K562 (cell line): Measurements from ENCODE around the gene TSPAN18. TPM values are rescaled to one million over a fixed set of nuclear protein-coding genes. Genes with fewer than 3 reads are reported as not detected.

Experiments used
- ATAC-seq: fragments of 200-7000 bp; cut with Tn5 transposase; 3 replicates; pipeline ENCODE4 v1.9.1; 2020; ENCODE audit warnings: moderate library complexity
- BruUV-seq: library from RNA; stranded (reverse); fragments of 400-500 nt; replicated peaks from 2 replicates; lab custom pipeline; 2021; lab: Mats Ljungman, UMichigan
- CTCF ChIA-PET: fragments of 300-600 bp; formaldehyde crosslinking; extraction: SDS; loops from one replicate; lab custom pipeline; 2021; ENCODE audit warnings: low intra/inter-chr PET ratio; lab: Yijun Ruan, JAX
- POLR2A ChIA-PET: fragments of 300-600, 350-650 bp; sonication (Branson Sonifier 250); formaldehyde crosslinking; extraction: SDS; loops from one replicate; lab custom pipeline; 2021; ENCODE audit warnings: antibody characterized with exemption, inconsistent platforms; lab: Yijun Ruan, JAX
- DNase-seq, 4 experiments: peaks; one replicate each; pipeline versions ENCODE4 v3.0.0 to v3.0.0-alpha.2; 2011 to 2018; ENCODE audit warnings: low spot score in 3 of 4, mixed read lengths in 3 of 4; ENCODE audit errors: extremely low read depth in 1 of 4
- FAIRE-seq: peaks from 2 replicates; lab custom pipeline; 2011; peaks lifted over from hg19 to GRCh38; lab: Jason Lieb, UNC
- H2AFZ ChIP-seq: 2 replicates; pipeline ENCODE4 v1.6.0; 2011; ENCODE audit warnings: low read depth, low read length, control low read depth, inconsistent platforms
- H3K27ac ChIP-seq: fragments of 200-600 bp; 3 replicates; pipeline ENCODE4 v1.8.0; 2011; ENCODE audit warnings: low read depth, mild to moderate bottlenecking, control low read depth, inconsistent platforms, low read length, moderate library complexity, mixed read lengths; ENCODE audit errors: extremely low read depth
- H3K27me3 ChIP-seq, 2 experiments: fragments of 300-600 bp in 1 of 2; 2 replicates in 1 of 2; 3 replicates in 1 of 2; pipeline versions ENCODE4 v1.6.0 to v1.8.0; 2011; ENCODE audit warnings: inconsistent platforms in 2 of 2, low read length in 2 of 2, mild to moderate bottlenecking in 1 of 2, mixed read lengths in 1 of 2, moderate library complexity in 1 of 2; ENCODE audit not compliant: control insufficient read depth in 2 of 2, insufficient read depth in 2 of 2
- H3K36me3 ChIP-seq: fragments of 300-600 bp; 3 replicates; pipeline ENCODE4 v1.8.0; 2011; ENCODE audit warnings: mild to moderate bottlenecking, low read length, inconsistent platforms; ENCODE audit not compliant: control insufficient read depth, insufficient read depth
- H3K4me1 ChIP-seq, 2 experiments: fragments of 200-600 bp in 1 of 2; replicated peaks in 1 of 2; 2 replicates in 1 of 2; 3 replicates in 1 of 2; pipeline versions ENCODE4 v1.5.1 to v1.8.0; 2011; ENCODE audit warnings: inconsistent platforms in 2 of 2, low read length in 2 of 2, mild to moderate bottlenecking in 1 of 2, mixed read lengths in 1 of 2, moderate library complexity in 1 of 2; ENCODE audit not compliant: control insufficient read depth in 2 of 2, insufficient read depth in 2 of 2
- H3K4me2 ChIP-seq: 2 replicates; pipeline ENCODE4 v1.6.1; 2011; ENCODE audit warnings: low read length, control low read depth, inconsistent platforms, mixed read lengths; ENCODE audit not compliant: insufficient read depth
- H3K4me3 ChIP-seq: fragments of 200-600 bp; sonication (generic), shearing (Covaris generic); 2 replicates; pipeline ENCODE4 v1.5.1; 2016; ENCODE audit warnings: control low read depth, inconsistent platforms
- H3K79me2 ChIP-seq: fragments of 200-600 bp; 3 replicates; pipeline ENCODE4 v1.8.0; 2011; ENCODE audit warnings: low read length, inconsistent platforms; ENCODE audit not compliant: control insufficient read depth, insufficient read depth
- H3K9ac ChIP-seq, 2 experiments: 2 replicates each; pipeline versions ENCODE4 v1.6.0 to v1.6.1; 2011; ENCODE audit warnings: low read depth in 2 of 2, low read length in 2 of 2, control low read depth in 1 of 2, inconsistent platforms in 1 of 2, mild to moderate bottlenecking in 1 of 2, mixed read lengths in 1 of 2; ENCODE audit not compliant: insufficient read depth in 1 of 2
- H3K9me1 ChIP-seq: one replicate; pipeline ENCODE4 v1.6.0; 2011; ENCODE audit warnings: inconsistent platforms, mild to moderate bottlenecking, low read length, moderate library complexity; ENCODE audit not compliant: control insufficient read depth, insufficient read depth
- H3K9me3 ChIP-seq: replicated peaks from 2 replicates; pipeline ENCODE4 v1.5.1; 2011; ENCODE audit warnings: low read depth, low read length, inconsistent platforms; ENCODE audit not compliant: control insufficient read depth, insufficient read depth
- H4K20me1 ChIP-seq: replicated peaks from 2 replicates; pipeline ENCODE4 v1.6.1; 2011; ENCODE audit warnings: low read length, inconsistent platforms, mixed read lengths; ENCODE audit not compliant: control insufficient read depth, insufficient read depth
- CCNT2 ChIP-seq: IDR thresholded peaks from 2 replicates; pipeline ENCODE4 v1.6.1; 2011; ENCODE audit warnings: borderline replicate concordance, low read depth, mild to moderate bottlenecking, moderate library complexity, mixed read lengths, low read length; ENCODE audit not compliant: insufficient read length; ENCODE audit errors: extremely low read depth
- GATA2 ChIP-seq: sonication (generic); formaldehyde crosslinking; IDR thresholded peaks from 2 replicates; pipeline ENCODE4 v1.4.0; 2020; ENCODE audit warnings: mild to moderate bottlenecking, missing genetic modification reagents
- GTF2F1 ChIP-seq: IDR thresholded peaks from 2 replicates; pipeline ENCODE4 v1.6.1; 2011; ENCODE audit warnings: low read depth, low read length, improper control_type of control experiment
- MYNN ChIP-seq, 2 experiments: sonication (generic); formaldehyde crosslinking in 1 of 2; IDR thresholded peaks; 2 replicates each; pipeline versions ENCODE4 v1.5.0 to v1.6.1; 2016 to 2020; ENCODE audit warnings: antibody characterized with exemption in 1 of 2, missing genetic modification reagents in 1 of 2
- NR0B1 ChIP-seq: fragments of 450-650 bp; IDR thresholded peaks from one replicate; pipeline ENCODE4 v1.6.1; 2018; ENCODE audit warnings: mild to moderate bottlenecking, moderate library complexity; ENCODE audit not compliant: partially characterized antibody
- POLR2AphosphoS2 ChIP-seq: IDR thresholded peaks from 2 replicates; pipeline ENCODE4 v1.6.1; 2012; ENCODE audit warnings: low read length, improper control_type of control experiment
- RB1 ChIP-seq: fragments of 450-650 bp; IDR thresholded peaks from 2 replicates; pipeline ENCODE4 v1.6.1; 2017; ENCODE audit warnings: low read depth, mild to moderate bottlenecking
- TEAD2 ChIP-seq: fragments of 450-650 bp; IDR thresholded peaks from 2 replicates; pipeline ENCODE4 v1.6.1; 2016; ENCODE audit warnings: missing genetic modification characterization, control low read depth, missing compliant biosample characterization
- TGIF2 ChIP-seq: sonication (generic); formaldehyde crosslinking; IDR thresholded peaks from 2 replicates; pipeline ENCODE4 v1.8.1; 2022; ENCODE audit warnings: mild to moderate bottlenecking, missing genetic modification reagents, moderate library complexity
- THAP12 ChIP-seq: fragments of 250-450 bp; sonication (Bioruptor Pico); IDR thresholded peaks from 2 replicates; pipeline ENCODE4 v1.9.0; 2021; ENCODE audit warnings: mild to moderate bottlenecking, inconsistent platforms
- XRCC5 ChIP-seq: fragments of 200-400 bp; formaldehyde crosslinking; IDR thresholded peaks from 2 replicates; pipeline ENCODE4 v1.6.1; 2017; ENCODE audit warnings: low read depth, mild to moderate bottlenecking, low read length
- ZNF134 ChIP-seq: fragments of 250-450 bp; sonication (Bioruptor Pico); conservative IDR thresholded peaks from 2 replicates; pipeline ENCODE4 v1.4.0; 2020
- ZNF766 ChIP-seq: fragments of 200-800 bp; sonication (Bioruptor generic); conservative IDR thresholded peaks from 2 replicates; pipeline ENCODE4 v1.6.1; 2016; ENCODE audit warnings: missing genetic modification characterization, missing compliant biosample characterization
- WGBS: fragments of 100-300 bp; shearing (Covaris generic); methylation state at CpG from one replicate; pipeline ENCODE4 v1.1.6; 2016; ENCODE audit warnings: low coverage, mixed read lengths; ENCODE audit not compliant: insufficient coverage; ENCODE audit errors: missing lambda C conversion rate; 5-methylcytosine and 5-hydroxymethylcytosine counted together
- in situ Hi-C: fragments of 300-500 bp; cut with MboI; formaldehyde crosslinking; loops from 4 replicates; pipeline ENCODE4 v1.15.0; 2018; ENCODE audit warnings: inconsistent platforms, mixed read lengths
- intact Hi-C: fragments of 100-400 bp; cut with micrococcal nuclease; formaldehyde crosslinking; loops from 2 replicates; pipeline ENCODE4 v1.14.2; 2022
- polyA plus RNA-seq, 8 experiments: library from polyadenylated mRNA; depleted of rRNA in 4 of 8; stranded (reverse) in 5 of 8; unstranded in 3 of 8; fragments of >200 nt; fragmentation: Nextera tagmentation in 2 of 8; fragmentation: Illumina TruSeq in 1 of 8; extraction: Ambion mirVana in 2 of 8; extraction: Trizol in 1 of 8; gene quantifications; 2 replicates each; pipeline versions ENCODE4 v1.2.1 to v1.2.3, GENCODE V29; 2011 to 2014; ENCODE audit warnings: inconsistent platforms in 1 of 8, missing spikeins in 1 of 8
- total RNA-seq, 7 experiments: library from RNA; depleted of rRNA in 6 of 7; stranded (reverse); fragments of >200 nt in 6 of 7; fragmentation: Illumina TruSeq in 2 of 7; extraction: Trizol in 2 of 7; gene quantifications; 2 replicates each; pipeline versions ENCODE4 v1.2.1 to v1.2.3, GENCODE V29; 2011 to 2021; ENCODE audit warnings: low replicate concordance in 1 of 7
- TF ChIP-seq, protein P1 (sequence below): fragments of 450-650 bp; formaldehyde crosslinking; IDR thresholded peaks from 2 replicates; pipeline ENCODE4 v1.4.0; 2020; ENCODE audit warnings: mild to moderate bottlenecking, moderate library complexity
- TF ChIP-seq, protein P2 (sequence below): fragments of 450-650 bp; IDR thresholded peaks from 2 replicates; pipeline ENCODE4 v1.6.1; 2017; ENCODE audit warnings: antibody characterized with exemption

TSPAN18 gene
- total and polyA plus RNA-seq, 9 of the 15 experiments (the other 6 are each of a cell fraction or from before 2014, with no cell fraction given): 0.17 to 0.35 (median 0.22) TPM; not detected in 4

GRCh38 chr11:44752300-44752699 is 25.5 kb downstream of the TSPAN18 start:
- H3K4me1 ChIP-seq: no peaks in the 10 kb centered on the region
- H4K20me1 ChIP-seq: peaks cover 4% of the 10 kb centered on the region; the same call in 1 of the 2 replicates
- H3K4me2 ChIP-seq: no peak overlapping the region
- H3K27ac ChIP-seq: no peak overlapping the region
- H3K79me2 ChIP-seq: no peaks in the 10 kb centered on the region
- TF ChIP-seq XRCC5 (no peak), NR0B1 (no peak), MYNN (IDR thresholded peaks at IDR 0.05) (no peak), MYNN (CRISPR knock-in tag; IDR thresholded peaks at IDR 0.05) (no peak), TEAD2 (tag) (no peak), TGIF2 (no peak), ZNF766 (CRISPR knock-in tag) (no peak), ZNF134 (no peak), GTF2F1 (no peak), RB1 (no peak), POLR2AphosphoS2 (no peak), THAP12 (CRISPR knock-in tag) (no peak), CCNT2 (no peak), GATA2 (CRISPR knock-in tag) (no peak)
- TF ChIP-seq, protein P1, sequence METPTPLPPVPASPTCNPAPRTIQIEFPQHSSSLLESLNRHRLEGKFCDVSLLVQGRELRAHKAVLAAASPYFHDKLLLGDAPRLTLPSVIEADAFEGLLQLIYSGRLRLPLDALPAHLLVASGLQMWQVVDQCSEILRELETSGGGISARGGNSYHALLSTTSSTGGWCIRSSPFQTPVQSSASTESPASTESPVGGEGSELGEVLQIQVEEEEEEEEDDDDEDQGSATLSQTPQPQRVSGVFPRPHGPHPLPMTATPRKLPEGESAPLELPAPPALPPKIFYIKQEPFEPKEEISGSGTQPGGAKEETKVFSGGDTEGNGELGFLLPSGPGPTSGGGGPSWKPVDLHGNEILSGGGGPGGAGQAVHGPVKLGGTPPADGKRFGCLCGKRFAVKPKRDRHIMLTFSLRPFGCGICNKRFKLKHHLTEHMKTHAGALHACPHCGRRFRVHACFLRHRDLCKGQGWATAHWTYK: no peak
- TF ChIP-seq, protein P2, sequence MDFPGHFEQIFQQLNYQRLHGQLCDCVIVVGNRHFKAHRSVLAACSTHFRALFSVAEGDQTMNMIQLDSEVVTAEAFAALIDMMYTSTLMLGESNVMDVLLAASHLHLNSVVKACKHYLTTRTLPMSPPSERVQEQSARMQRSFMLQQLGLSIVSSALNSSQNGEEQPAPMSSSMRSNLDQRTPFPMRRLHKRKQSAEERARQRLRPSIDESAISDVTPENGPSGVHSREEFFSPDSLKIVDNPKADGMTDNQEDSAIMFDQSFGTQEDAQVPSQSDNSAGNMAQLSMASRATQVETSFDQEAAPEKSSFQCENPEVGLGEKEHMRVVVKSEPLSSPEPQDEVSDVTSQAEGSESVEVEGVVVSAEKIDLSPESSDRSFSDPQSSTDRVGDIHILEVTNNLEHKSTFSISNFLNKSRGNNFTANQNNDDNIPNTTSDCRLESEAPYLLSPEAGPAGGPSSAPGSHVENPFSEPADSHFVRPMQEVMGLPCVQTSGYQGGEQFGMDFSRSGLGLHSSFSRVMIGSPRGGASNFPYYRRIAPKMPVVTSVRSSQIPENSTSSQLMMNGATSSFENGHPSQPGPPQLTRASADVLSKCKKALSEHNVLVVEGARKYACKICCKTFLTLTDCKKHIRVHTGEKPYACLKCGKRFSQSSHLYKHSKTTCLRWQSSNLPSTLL: no peak
- FAIRE-seq: no peak
- no peaks in the 10 kb centered on the region for H3K9me3 ChIP-seq
- DNase-seq: no peak
- no TSS peak for BruUV-seq
- WGBS: 39% methylated on average over 2 of the region's 2 CpGs
- no peak overlapping the region for H3K9ac ChIP-seq
- H2AFZ ChIP-seq: no peak overlapping the region
- peaks cover 22 to 45% of the 10 kb centered on the region in 2 experiments for H3K27me3 ChIP-seq
- no peaks in the 10 kb centered on the region for H3K36me3 ChIP-seq
- no peak for ATAC-seq
- in situ Hi-C loops: no loop called here
- H3K9me1 ChIP-seq: no peaks in the 10 kb centered on the region
- intact Hi-C loops: no loop called here
- no peak overlapping the region for H3K4me3 ChIP-seq
- ChIA-PET CTCF (no interaction called here), POLR2A (no interaction called here)
